Activated CD4-positive, CD25-positive, alpha-beta regulatory T cell treated with anti-CD3 and anti-CD28 coated beads, Interleukin-2, amount 50 U/mL, for 16 hours (primary cell): ENCODE results near the gene DDR1.
"Not testable (repeated sequence)": the region's sequence is repeated elsewhere in the genome, so short reads cannot be mapped to it uniquely, and the experiment has no call there.

Source experiments
- DNase-seq: peaks from one replicate; pipeline ENCODE4 v3.0.0-alpha.2; 2020; ENCODE audit warnings: low read depth, low spot score

DDR1 gene

GRCh38 chr6:30854285-30855040 lies 29.9 kb upstream of the DDR1 start:
- DNase-seq: no peak

GRCh38 chr6:30855429-30856075 lies 28.8 kb upstream of the DDR1 start:
- no peak for DNase-seq

GRCh38 chr6:30857112-30857511 lies 27.2 kb upstream of the DDR1 start:
- no peak for DNase-seq

- no peak for DNase-seq
These were observed 26.8 kb upstream of the DDR1 start for GRCh38 chr6:30857549-30857948.

- not testable (repeated sequence) for DNase-seq
These were observed 24.6 kb upstream of the DDR1 start for GRCh38 chr6:30859726-30860125.

GRCh38 chr6:30861257-30862048 lies 22.9 kb upstream of the DDR1 start:
- DNase-seq: no peak

- no peak for DNase-seq
These were observed 22.0 kb upstream of the DDR1 start for GRCh38 chr6:30862156-30862875.

GRCh38 chr6:30864325-30864724 lies 20.0 kb upstream of the DDR1 start:
- no peak for DNase-seq

GRCh38 chr6:30869241-30869749 lies 15.0 kb upstream of the DDR1 start:
- DNase-seq: not testable (repeated sequence)

GRCh38 chr6:30870546-30870945 lies 13.8 kb upstream of the DDR1 start:
- DNase-seq: no peak

GRCh38 chr6:30871592-30872183 lies 12.6 kb upstream of the DDR1 start:
- no peak for DNase-seq

GRCh38 chr6:30873137-30873640 lies 11.1 kb upstream of the DDR1 start:
- DNase-seq: no peak

GRCh38 chr6:30873795-30874194 lies 10.5 kb upstream of the DDR1 start:
- DNase-seq: not testable (repeated sequence)

- DNase-seq: no peak
These were observed 8.9 kb upstream of the DDR1 start for GRCh38 chr6:30875244-30876038.

GRCh38 chr6:30876039-30876730 lies 8.1 kb upstream of the DDR1 start:
- DNase-seq: no peak

- peak; percentile 45 for DNase-seq
These were observed 6.7 kb upstream of the DDR1 start for GRCh38 chr6:30877419-30878262.

GRCh38 chr6:30879684-30880427 lies 4.5 kb upstream of the DDR1 start:
- DNase-seq: no peak

GRCh38 chr6:30880698-30881252 lies 3.5 kb upstream of the DDR1 start:
- DNase-seq: no peak
